IPS-18c (cell line): Measurements from ENCODE around the gene ADPRHL1.
A peak's percentile ranks its signal among the peaks of the same experiment; 100 is the strongest.

Experiments
- H3K4me3 ChIP-seq: 2 replicates; pipeline ENCODE4 v1.7.0; 2013; ENCODE audit warnings: low read depth, mild to moderate bottlenecking, low read length, moderate library complexity; ENCODE audit not compliant: insufficient read depth
- H3K9me3 ChIP-seq: one replicate; pipeline ENCODE4 v1.6.1; 2013; ENCODE audit warnings: mild to moderate bottlenecking, low read length, moderate library complexity; ENCODE audit not compliant: control insufficient read depth, insufficient read depth

Gene ADPRHL1

GRCh38 chr13:113452942-113453901 is at the start of gene ADPRHL1:
ADPRHL1 (minus strand) TSS chr13:113453488; CDS start chr13:113453437, 51 bp downstream.
- H3K4me3 ChIP-seq: no peak within 1 kb of the TSS
- peaks cover 2% of the 10 kb centered on the region for H3K9me3 ChIP-seq

DNA sequence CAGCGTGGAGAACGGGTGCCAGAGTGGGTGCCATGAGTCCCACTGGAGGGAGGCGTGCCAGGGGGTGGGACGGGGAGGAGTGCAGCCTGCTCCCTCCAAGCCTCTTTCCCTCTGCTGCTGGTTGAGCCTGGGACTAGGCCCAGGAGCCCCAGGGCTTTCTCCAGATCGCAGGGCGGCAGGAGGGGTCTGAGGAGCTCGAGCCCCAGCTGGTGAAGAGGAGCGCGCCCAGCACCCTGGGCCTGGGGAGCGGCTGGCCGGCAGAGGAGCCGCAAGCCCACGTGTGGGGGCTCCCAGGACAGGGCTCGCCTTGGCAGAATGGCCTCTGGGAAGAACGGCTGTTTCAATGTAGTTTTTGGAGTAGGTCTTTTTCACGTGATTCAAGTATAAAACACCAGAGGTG is 49.4 kb upstream of the ADPRHL1 start:
- no peaks in the 10 kb centered on the region for H3K9me3 ChIP-seq
- no peak overlapping the region for H3K4me3 ChIP-seq

DNA sequence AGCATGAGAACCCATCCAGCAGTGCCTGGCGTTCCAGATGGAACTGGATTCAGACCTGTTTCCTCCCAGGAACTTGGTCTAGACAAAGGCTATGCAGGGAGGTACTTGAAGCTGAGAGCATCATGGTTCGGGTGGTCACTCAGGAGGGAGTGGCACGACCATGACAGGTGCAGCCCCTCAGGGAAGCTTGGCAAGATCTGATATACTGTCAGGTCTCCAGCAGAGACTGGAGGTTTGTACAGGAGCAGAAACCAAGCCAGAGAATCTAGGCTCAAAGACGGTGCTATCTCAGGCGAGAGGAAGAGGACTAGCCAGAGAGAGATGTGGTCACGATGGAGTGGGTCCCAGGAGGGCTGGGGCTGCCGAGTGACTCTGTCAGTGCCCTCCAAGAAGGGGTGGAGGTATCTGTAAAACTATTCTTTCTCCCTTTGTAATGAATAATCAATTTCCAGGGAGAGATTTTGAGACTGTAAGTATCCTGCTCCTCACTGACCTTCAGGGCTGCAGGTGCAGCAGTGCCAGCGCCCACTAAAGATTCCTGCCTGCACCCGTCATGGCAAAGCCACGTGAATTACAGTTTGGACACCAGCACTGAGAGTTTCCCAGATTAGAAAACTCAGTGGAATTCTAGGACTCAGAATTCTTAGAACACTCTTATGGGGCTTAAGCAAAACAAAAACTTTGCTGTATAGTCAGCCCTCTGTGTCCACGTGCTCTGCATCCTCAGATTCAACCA is 47.4 kb upstream of the ADPRHL1 start:
- no peaks in the 10 kb centered on the region for H3K9me3 ChIP-seq

GRCh38 chr13:113499936-113500335 is 46.6 kb upstream of the ADPRHL1 start:
- Histone ChIP-seq H3K4me3 (no peak overlapping the region), H3K9me3 (no peaks in the 10 kb centered on the region)

More for the DNA sequence above, 47.4 kb upstream of the ADPRHL1 start:
- H3K4me3 ChIP-seq: no peak overlapping the region

DNA sequence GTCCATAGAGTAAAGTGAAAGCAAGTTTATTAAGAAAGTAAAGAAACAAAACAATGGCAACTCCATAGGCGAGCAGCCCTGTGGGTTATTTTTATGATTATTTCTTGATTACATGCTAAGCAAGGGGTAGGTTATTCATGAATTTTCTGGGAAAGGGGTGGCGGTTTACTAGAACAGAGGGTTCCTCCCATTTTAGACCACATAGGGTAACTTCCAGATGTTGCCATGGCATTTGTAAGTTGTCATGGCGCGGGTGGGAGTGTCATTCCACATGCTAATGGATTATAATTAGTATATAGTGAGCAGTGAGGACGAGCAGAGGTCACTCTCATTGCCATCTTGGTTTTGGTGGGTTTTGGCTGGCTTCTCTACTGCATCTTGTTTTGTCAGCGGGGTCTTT is 45.6 kb upstream of the ADPRHL1 start:
- H3K4me3 ChIP-seq: no peak overlapping the region

DNA sequence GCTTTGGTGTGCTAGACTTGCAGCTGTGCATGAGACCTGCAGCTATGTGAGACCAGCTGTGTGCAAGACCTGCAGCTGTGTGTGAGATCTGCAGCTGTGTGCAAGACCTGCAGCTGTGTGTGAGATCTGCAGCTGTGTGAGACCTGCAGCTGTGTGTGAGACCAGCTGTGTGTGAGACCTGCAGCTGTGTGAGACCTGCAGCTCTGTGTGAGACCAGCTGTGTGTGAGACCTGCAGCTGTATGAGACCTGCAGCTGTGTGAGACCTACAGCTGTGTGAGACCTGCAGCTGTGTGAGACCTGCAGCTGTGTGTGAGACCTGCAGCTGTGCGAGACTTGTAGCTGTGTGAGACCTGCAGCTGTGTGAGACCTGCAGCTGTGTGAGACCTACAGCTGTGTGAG is 43.9 kb upstream of the ADPRHL1 start:
- Histone ChIP-seq H3K4me3 (no peak overlapping the region), H3K9me3 (no peaks in the 10 kb centered on the region)

More for the DNA sequence above, 45.6 kb upstream of the ADPRHL1 start:
- H3K9me3 ChIP-seq: no peaks in the 10 kb centered on the region

DNA sequence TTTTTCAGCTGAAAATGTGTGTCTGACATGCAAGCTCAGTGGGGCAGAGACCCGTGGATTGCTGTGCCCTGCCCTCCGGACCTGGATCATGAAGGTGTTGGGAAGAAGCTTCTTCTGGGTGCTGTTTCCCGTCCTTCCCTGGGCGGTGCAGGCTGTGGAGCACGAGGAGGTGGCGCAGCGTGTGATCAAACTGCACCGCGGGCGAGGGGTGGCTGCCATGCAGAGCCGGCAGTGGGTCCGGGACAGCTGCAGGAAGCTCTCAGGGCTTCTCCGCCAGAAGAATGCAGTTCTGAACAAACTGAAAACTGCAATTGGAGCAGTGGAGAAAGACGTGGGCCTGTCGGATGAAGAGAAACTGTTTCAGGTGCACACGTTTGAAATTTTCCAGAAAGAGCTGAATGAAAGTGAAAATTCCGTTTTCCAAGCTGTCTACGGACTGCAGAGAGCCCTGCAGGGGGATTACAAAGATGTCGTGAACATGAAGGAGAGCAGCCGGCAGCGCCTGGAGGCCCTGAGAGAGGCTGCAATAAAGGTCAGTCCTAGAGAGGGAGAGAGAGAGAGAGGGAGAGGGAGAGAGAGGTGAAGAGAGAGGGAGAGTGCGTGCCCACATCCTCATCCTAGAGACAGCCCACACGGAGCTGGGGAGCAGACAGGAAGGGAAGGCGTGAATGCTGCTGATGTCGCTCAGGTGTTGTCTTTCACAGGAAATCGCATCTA is 42.4 kb upstream of the ADPRHL1 start:
- no peaks in the 10 kb centered on the region for H3K9me3 ChIP-seq
- H3K4me3 ChIP-seq: peak overlapping the region; percentile 32

DNA sequence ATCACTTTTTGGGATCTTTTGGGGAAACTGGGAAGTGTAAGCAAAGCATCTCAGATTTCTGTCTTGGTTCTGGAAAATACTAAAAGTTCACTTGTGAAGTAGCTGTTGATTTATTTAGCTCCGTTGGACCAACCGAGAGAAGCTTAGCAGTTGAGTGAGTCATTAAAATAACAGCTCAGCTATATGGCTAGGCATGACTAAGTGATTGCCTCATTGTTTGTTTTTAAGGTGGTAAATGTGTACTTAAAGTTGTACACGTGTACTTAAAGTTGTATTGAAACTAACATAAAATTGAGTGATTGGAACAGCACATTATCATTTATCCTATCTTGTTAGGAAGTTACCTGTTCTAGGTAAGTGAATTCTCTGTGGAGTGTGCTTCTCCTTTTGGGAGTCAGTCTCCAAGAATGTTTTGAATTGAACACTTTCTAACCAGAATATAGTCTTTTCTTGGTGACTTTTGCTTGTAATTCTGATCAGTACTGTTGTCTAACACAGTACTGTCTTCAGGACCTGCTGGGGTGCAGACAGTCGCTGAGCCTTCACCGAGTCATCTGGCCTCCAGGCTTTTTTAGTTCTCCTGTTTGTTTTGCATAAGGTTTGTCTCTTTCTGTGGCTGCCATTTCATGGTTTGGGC is 40.1 kb upstream of the ADPRHL1 start:
- Histone ChIP-seq H3K9me3 (no peaks in the 10 kb centered on the region), H3K4me3 (no peak overlapping the region)

DNA sequence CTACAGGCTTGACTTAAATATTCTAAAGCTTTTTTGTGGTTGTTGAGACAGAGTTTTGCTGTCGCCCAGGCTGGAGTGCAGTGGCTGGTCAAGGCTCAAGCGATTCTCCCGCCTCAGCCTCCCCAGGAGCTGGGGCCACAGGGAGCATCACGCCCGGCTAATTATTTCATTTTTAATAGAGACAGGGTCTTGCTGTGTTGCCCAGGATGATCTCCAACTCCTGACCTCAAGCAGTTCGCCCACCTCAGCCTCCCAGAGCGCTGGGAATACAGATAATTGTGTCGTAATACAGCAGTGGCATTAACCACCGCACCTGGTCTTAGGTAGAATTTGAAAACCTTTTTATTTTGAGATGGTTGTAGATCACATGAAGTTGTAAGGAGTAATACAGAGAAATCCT is 38.7 kb upstream of the ADPRHL1 start:
- Histone ChIP-seq H3K9me3 (no peaks in the 10 kb centered on the region), H3K4me3 (peak overlapping the region; percentile 57; the same call in 1 of the 2 replicates)

DNA sequence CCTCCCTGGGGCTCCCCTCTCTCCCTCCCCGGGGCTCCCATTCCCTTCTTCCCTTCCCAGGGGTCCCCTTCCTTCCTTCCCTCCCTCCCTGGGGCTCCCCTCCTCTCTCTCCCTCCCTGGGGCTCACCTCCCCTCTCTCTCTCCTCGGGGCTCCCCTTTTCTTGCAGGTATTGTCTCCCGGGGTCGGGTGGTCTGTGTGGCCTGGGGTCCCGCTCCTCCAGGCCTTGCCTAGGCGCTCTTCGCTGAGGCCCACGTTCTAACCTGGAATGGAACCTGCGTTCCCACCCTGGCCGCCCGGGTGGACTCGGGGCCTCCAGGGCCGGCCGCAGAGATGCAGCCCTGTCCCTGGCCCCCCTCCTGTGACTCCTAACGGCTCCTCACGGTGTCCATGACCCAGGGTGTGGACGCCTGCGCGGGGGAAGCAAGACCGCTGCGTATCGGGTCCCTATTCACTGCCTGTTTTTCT is 38.2 kb upstream of the ADPRHL1 start:
- no peaks in the 10 kb centered on the region for H3K9me3 ChIP-seq
- peak overlapping the region; percentile 57 for H3K4me3 ChIP-seq

- H3K9me3 ChIP-seq: no peaks in the 10 kb centered on the region
- peak within 1 kb of the TSS; percentile 57 for H3K4me3 ChIP-seq
Observed at GRCh38 chr13:113490496-113491417, 37.5 kb upstream of the ADPRHL1 start, which contains the start of gene DCUN1D2. DCUN1D2 (minus strand) TSS chr13:113490711; CDS start chr13:113490669, 42 bp downstream.

DNA sequence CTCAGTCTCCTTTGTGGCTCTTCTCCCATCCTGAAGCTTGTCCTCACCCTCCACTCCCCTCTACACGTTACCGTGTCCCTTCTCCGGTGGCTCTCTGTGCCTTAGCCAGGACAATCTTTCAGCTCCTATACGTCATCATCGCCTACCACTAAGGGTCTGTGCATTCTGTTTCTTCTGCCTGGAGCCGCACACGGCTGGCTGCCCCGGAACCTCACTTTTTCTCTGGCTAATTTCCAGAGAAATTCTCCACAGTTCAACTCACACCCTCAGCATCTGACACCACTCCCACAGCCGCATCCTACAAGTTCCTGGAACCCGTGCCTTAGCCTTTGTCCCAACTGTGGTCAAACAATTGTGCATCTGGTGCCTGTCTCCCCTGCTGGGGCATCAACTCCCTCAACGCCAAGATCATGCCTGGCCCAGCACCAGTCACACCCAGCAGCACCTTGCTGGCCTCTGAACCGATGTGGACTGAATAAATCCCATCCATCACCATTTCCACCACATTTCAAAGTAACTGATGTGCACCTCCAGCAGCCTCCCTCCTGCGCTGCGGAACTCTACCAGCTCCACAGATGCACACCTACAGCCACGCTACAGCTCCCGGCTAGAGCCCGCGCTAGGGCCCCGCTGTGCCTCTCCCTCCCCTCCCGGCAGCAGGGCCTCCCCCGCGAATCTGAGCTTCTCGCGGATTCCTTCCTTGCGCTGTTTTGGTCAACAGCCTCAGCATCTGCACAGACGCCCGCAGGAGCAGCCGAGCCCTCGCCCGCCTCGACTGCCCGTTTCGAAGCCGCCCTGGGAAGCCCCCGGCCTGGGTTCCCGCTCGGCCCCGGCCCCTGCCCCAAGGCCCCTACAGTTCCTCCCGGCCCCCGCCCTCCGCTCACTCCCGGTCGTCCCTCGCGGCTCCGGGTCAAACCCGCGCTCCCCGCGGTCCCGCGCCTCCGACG is 36.5 kb upstream of the ADPRHL1 start:
- Histone ChIP-seq H3K4me3 (peak overlapping the region; percentile 57), H3K9me3 (no peaks in the 10 kb centered on the region)

DNA sequence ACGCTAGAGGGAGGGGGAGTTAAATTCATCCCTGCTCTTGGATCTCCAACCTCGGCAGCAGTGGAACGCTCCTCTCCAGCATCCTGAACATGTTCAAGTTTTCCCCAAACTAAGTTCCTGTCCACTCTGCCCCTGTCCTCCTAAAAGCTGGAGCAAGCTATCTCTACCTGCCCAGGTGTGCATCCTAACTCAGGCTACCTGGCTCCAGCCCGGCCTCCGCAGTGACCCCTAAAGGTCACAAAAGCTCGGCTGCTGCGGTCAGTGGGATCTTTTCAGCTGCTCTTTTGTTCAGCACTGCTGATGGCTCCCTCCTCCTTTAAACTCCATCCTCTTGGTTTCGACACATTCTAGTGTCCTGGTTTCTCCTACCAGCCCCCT is 35.9 kb upstream of the ADPRHL1 start:
- peak overlapping the region; percentile 57 for H3K4me3 ChIP-seq
- H3K9me3 ChIP-seq: no peaks in the 10 kb centered on the region

- no peak overlapping the region; the same call in 1 of the 2 replicates for H3K4me3 ChIP-seq
- H3K9me3 ChIP-seq: no peaks in the 10 kb centered on the region
Observed at GRCh38 chr13:113488283-113488682, 35.0 kb upstream of the ADPRHL1 start.

GRCh38 chr13:113486698-113487097 is 33.4 kb upstream of the ADPRHL1 start:
- H3K9me3 ChIP-seq: no peaks in the 10 kb centered on the region
- H3K4me3 ChIP-seq: no peak overlapping the region
